Lung (tissue), 12 donors: Measurements from ENCODE around the gene MYLK. TPM values are rescaled to one million over a fixed set of nuclear protein-coding genes. Genes with fewer than 3 reads are reported as not detected.
A peak's percentile ranks its signal among the peaks of the same experiment; 100 is the strongest.

Experiments
- ATAC-seq: fragments of 200-7000 bp; cut with Tn5 transposase; one replicate; pipeline ENCODE4 v1.9.1; 2020; ENCODE audit warnings: moderate number of reproducible peaks; ENCODE audit not compliant: insufficient read depth, low FRiP score
- DNase-seq, 3 donors: peaks; one replicate each; pipeline ENCODE4 v3.0.0-alpha.2; 2013 to 2017
- H3K27ac ChIP-seq, 2 donors: one replicate each; pipeline ENCODE4 v1.5.1; 2013; ENCODE audit warnings: mild to moderate bottlenecking in 2 of 2, moderate library complexity in 2 of 2, control low read depth in 1 of 2, inconsistent platforms in 1 of 2, low read depth in 1 of 2, low read length in 1 of 2
- H3K27me3 ChIP-seq, 3 donors: one replicate each; pipeline ENCODE4 v1.5.1; 2013; ENCODE audit warnings: low read length in 2 of 3; ENCODE audit not compliant: control insufficient read depth in 3 of 3, insufficient read depth in 3 of 3
- H3K36me3 ChIP-seq, 4 donors: one replicate each; pipeline ENCODE4 v1.5.1; 2013; ENCODE audit warnings: low read length in 4 of 4, mild to moderate bottlenecking in 1 of 4, moderate library complexity in 1 of 4; ENCODE audit not compliant: control insufficient read depth in 4 of 4, insufficient read depth in 4 of 4
- H3K4me1 ChIP-seq, 5 donors: one replicate each; pipeline ENCODE4 v1.5.1; 2013; ENCODE audit warnings: low read length in 5 of 5, mild to moderate bottlenecking in 2 of 5, moderate library complexity in 1 of 5; ENCODE audit not compliant: control insufficient read depth in 5 of 5, insufficient read depth in 5 of 5
- H3K4me3 ChIP-seq: one replicate; pipeline ENCODE4 v1.5.1; 2013; ENCODE audit warnings: mild to moderate bottlenecking, control low read depth, moderate library complexity
- H3K9ac ChIP-seq, 2 donors: one replicate each; pipeline ENCODE4 v1.5.1; 2013; ENCODE audit warnings: low read length in 2 of 2, control low read depth in 1 of 2; ENCODE audit not compliant: insufficient read depth in 1 of 2
- H3K9me3 ChIP-seq, 4 donors: one replicate each; pipeline ENCODE4 v1.5.1; 2013; ENCODE audit warnings: low read length in 3 of 4, mild to moderate bottlenecking in 1 of 4, moderate library complexity in 1 of 4; ENCODE audit not compliant: control insufficient read depth in 4 of 4, insufficient read depth in 3 of 4
- CTCF ChIP-seq: IDR thresholded peaks from 2 replicates; pipeline ENCODE4 v1.5.1; 2012; ENCODE audit warnings: mild to moderate bottlenecking; ENCODE audit errors: control extremely low read depth, extremely low read depth
- WGBS, 2 donors: extraction: QIAGEN DNeasy Blood & Tissue Kit; methylation state at CpG; one replicate each; pipeline ENCODE4 v1.1.7; 2013; 5-methylcytosine and 5-hydroxymethylcytosine counted together
- polyA plus RNA-seq, 2 donors: library from polyadenylated mRNA; stranded (reverse); fragments of 200-250 nt; gene quantifications; one replicate each; pipeline ENCODE4 v1.2.1, GENCODE V29; 2013
- total RNA-seq, 2 donors: library from RNA; depleted of rRNA in 1 of 2; stranded (reverse); fragments of >200 nt in 1 of 2; gene quantifications; one replicate each; pipeline ENCODE4 v1.2.1, GENCODE V29; 2014 to 2021
- donor health status: control.
- donor health status: control.
- donor health status: Bipolar disorder and iron deficiency.
- donor health status: healthy.
- donor health status: DM: yes; HTN: yes; CAD: no.

The MYLK gene
- total and polyA plus RNA-seq, 4 donors, result 23.3 to 324 (median 112) TPM

DNA sequence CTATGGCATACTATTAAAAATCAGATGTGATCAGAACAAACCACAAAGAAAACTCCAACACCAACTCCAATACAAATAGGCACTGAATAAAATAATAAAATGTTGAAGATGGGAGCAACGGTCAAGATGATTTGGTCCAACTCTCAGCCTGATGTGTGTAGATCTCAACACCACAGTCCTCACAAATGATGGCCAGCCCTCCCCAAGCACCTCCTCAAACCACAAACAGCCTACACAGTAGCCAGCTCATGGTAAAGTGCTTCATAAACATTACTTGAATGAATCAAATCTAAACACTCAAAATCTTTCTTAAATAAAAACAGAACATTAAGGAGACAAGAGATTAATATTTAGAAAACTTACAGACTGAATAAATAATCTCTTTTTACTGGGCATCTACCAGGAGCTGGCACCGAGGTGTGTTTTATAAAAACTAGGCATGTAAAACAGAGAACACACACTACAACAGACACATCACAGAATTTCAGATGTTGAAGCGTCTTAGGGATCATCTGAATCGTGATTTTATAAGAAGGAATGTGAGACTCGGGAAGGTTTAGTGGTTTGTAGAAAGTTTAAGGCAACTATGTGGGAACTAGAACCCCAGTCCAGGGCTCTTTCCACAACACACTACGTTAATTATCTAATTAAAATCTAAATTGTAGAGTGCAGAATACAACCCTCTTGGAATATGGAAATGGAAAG lies 102.4 kb downstream of the MYLK start:
- ATAC-seq, result no peak
- WGBS, 2 donors, result 86 to 93% methylated on average over 6 of the region's 6 CpGs
- H3K4me3 ChIP-seq, result no peak overlapping the region
- H3K36me3 ChIP-seq, result peaks cover 0 to 8% (median 2%) of the 10 kb centered on the region in 4 donors
- H3K27me3 ChIP-seq, result no peaks in the 10 kb centered on the region
- no peak for DNase-seq
- H3K27ac ChIP-seq, result no peak overlapping the region
- no peak for TF ChIP-seq CTCF
- H3K9me3 ChIP-seq, result no peaks in the 10 kb centered on the region
- H3K4me1 ChIP-seq, result peaks cover 0 to 65% (median 11%) of the 10 kb centered on the region in 5 donors
- H3K9ac ChIP-seq, result peak overlapping the region in 1 of 2 donors; percentile 43

DNA sequence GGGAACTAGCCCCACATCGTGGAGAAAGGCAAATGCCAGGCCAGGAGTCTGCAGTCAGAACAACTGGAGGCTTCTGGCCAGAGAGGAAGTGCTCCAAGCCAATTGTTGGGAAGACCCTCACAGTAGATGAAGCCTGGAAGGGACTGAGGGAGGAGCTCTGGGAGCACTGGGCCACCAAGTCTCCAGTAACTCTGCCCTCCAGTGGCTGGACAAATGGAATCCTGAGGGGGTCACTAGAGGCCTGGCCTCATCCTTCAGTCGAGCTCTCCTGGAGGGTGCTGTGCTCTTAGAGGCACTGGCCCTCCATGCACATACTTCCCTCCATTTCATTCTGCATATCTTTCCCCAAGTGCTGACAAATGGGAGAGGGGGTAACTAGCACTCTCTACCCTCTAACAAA lies 103.0 kb downstream of the MYLK start:
- no peak overlapping the region for H3K4me3 ChIP-seq
- ATAC-seq (no peak), DNase-seq (no peak)
- no peak for TF ChIP-seq CTCF
- peaks cover 0 to 65% (median 11%) of the 10 kb centered on the region in 5 donors for H3K4me1 ChIP-seq
- H3K27me3 ChIP-seq, result no peaks in the 10 kb centered on the region
- WGBS, 2 donors, result 77 to 79% methylated on average over 2 of the region's 2 CpGs
- H3K36me3 ChIP-seq, result peaks cover 0 to 8% (median 2%) of the 10 kb centered on the region in 4 donors
- H3K9me3 ChIP-seq, result no peaks in the 10 kb centered on the region
- H3K9ac ChIP-seq, result peak overlapping the region in 1 of 2 donors; percentile 43
- peak overlapping the region in 1 of 2 donors; percentile 56 for H3K27ac ChIP-seq

- Histone ChIP-seq H3K4me1 (peaks cover 0 to 69% (median 11%) of the 10 kb centered on the region in 5 donors), H3K9ac (no peak overlapping the region), H3K27me3 (no peaks in the 10 kb centered on the region), H3K36me3 (peaks cover 0 to 12% (median 4%) of the 10 kb centered on the region in 4 donors), H3K9me3 (no peaks in the 10 kb centered on the region), H3K4me3 (no peak overlapping the region), H3K27ac (peak overlapping the region in 1 of 2 donors; percentile 47)
- no peak for DNase-seq
- no peak for TF ChIP-seq CTCF
- 81 to 89% methylated on average over 6 of the region's 6 CpGs for WGBS, 2 donors
- no peak for ATAC-seq
Observed at GRCh38 chr3:123780656-123781055, 103.5 kb downstream of the MYLK start.
